ENCODE measurements around the gene TFEB.

Gene TFEB

GRCh38 chr6:41672016-41672415 is 63.4 kb downstream of the TFEB start:
- H2AK5ac ChIP-seq (ENCODE audit: low read length) = no peak overlapping the region
- no CpG with 5 or more reads among the region's 7 CpGs for whole genome bisulfite sequencing (ENCODE audit: extremely low coverage, insufficient coverage, low lambda C conversion rate)

GRCh38 chr6:41671376-41671775 is 64.0 kb downstream of the TFEB start:
- Histone ChIP-seq H3K4me1 (ENCODE audit: control insufficient read depth, low read depth, low read length) (no peaks in the 10 kb centered on the region), H3K27ac (ENCODE audit: low read depth, low read length) (no peak overlapping the region), H4K5ac (ENCODE audit: low read length) (no peak overlapping the region), H2BK5ac (ENCODE audit: low read length) (no peak overlapping the region), H3K23ac (ENCODE audit: low read length) (peak overlapping the region; percentile 33), H3K56ac (ENCODE audit: low read length) (peak overlapping the region; percentile 34), H3K18ac (ENCODE audit: low read length) (no peak overlapping the region), H4K8ac (ENCODE audit: low read depth, low read length) (no peak overlapping the region), H3K9ac (ENCODE audit: low read length) (no peak overlapping the region), H3K36me3 (ENCODE audit: control insufficient read depth, insufficient read depth, low read length) (no peaks in the 10 kb centered on the region), H3K4me2 (ENCODE audit: low read length) (no peak overlapping the region), H3K79me1 (ENCODE audit: low read length) (no peaks in the 10 kb centered on the region), H2BK120ac (ENCODE audit: low read depth, low read length) (no peak overlapping the region), H2BK15ac (replicated peaks; ENCODE audit: low read depth) (no peak overlapping the region), H3K4me3 (ENCODE audit: low read length) (no peak overlapping the region), H3K27me3 (ENCODE audit: insufficient read depth, low read length, poor library complexity) (no peaks in the 10 kb centered on the region), H2AK5ac (ENCODE audit: low read length) (no peak overlapping the region), H3K79me2 (ENCODE audit: control insufficient read depth, insufficient read depth, low read length) (no peaks in the 10 kb centered on the region), H3K4ac (ENCODE audit: low read depth, low read length) (no peak overlapping the region)
- no CpG with 5 or more reads among the region's 5 CpGs for WGBS (ENCODE audit: extremely low coverage, insufficient coverage, low lambda C conversion rate)
- DNase-seq = no peak

More at GRCh38 chr6:41672016-41672415, 63.4 kb downstream of the TFEB start:
- Histone ChIP-seq H3K4me1 (ENCODE audit: control insufficient read depth, low read depth, low read length) (no peaks in the 10 kb centered on the region), H3K23ac (ENCODE audit: low read length) (no peak overlapping the region), H3K36me3 (ENCODE audit: control insufficient read depth, insufficient read depth, low read length) (no peaks in the 10 kb centered on the region), H3K9ac (ENCODE audit: low read length) (no peak overlapping the region), H3K4ac (ENCODE audit: low read depth, low read length) (no peak overlapping the region), H3K4me3 (ENCODE audit: low read length) (no peak overlapping the region), H2BK120ac (ENCODE audit: low read depth, low read length) (no peak overlapping the region), H4K5ac (ENCODE audit: low read length) (no peak overlapping the region), H3K56ac (ENCODE audit: low read length) (no peak overlapping the region), H3K27ac (ENCODE audit: low read depth, low read length) (no peak overlapping the region), H3K18ac (ENCODE audit: low read length) (no peak overlapping the region), H2BK5ac (ENCODE audit: low read length) (no peak overlapping the region), H3K79me1 (ENCODE audit: low read length) (no peaks in the 10 kb centered on the region), H2BK15ac (replicated peaks; ENCODE audit: low read depth) (no peak overlapping the region), H3K4me2 (ENCODE audit: low read length) (no peak overlapping the region), H3K79me2 (ENCODE audit: control insufficient read depth, insufficient read depth, low read length) (no peaks in the 10 kb centered on the region), H3K27me3 (ENCODE audit: insufficient read depth, low read length, poor library complexity) (no peaks in the 10 kb centered on the region), H4K8ac (ENCODE audit: low read depth, low read length) (no peak overlapping the region)
- no peak for DNase-seq

GRCh38 chr6:41670703-41671360 is 64.6 kb downstream of the TFEB start:
- Histone ChIP-seq H3K36me3 (ENCODE audit: control insufficient read depth, insufficient read depth, low read length) (no peaks in the 10 kb centered on the region), H3K4me3 (ENCODE audit: low read length) (no peak overlapping the region), H3K23ac (ENCODE audit: low read length) (no peak overlapping the region), H2BK120ac (ENCODE audit: low read depth, low read length) (no peak overlapping the region), H2AK5ac (ENCODE audit: low read length) (no peak overlapping the region), H4K5ac (ENCODE audit: low read length) (no peak overlapping the region), H2BK15ac (replicated peaks; ENCODE audit: low read depth) (no peak overlapping the region), H3K4me2 (ENCODE audit: low read length) (no peak overlapping the region), H3K18ac (ENCODE audit: low read length) (no peak overlapping the region), H3K56ac (ENCODE audit: low read length) (no peak overlapping the region), H3K9ac (ENCODE audit: low read length) (no peak overlapping the region), H2BK5ac (ENCODE audit: low read length) (no peak overlapping the region), H3K27ac (ENCODE audit: low read depth, low read length) (no peak overlapping the region), H3K4me1 (ENCODE audit: control insufficient read depth, low read depth, low read length) (no peaks in the 10 kb centered on the region), H3K4ac (ENCODE audit: low read depth, low read length) (no peak overlapping the region), H3K79me2 (ENCODE audit: control insufficient read depth, insufficient read depth, low read length) (no peaks in the 10 kb centered on the region), H3K79me1 (ENCODE audit: low read length) (no peaks in the 10 kb centered on the region), H3K27me3 (ENCODE audit: insufficient read depth, low read length, poor library complexity) (no peaks in the 10 kb centered on the region), H4K8ac (ENCODE audit: low read depth, low read length) (no peak overlapping the region)
- no CpG with 5 or more reads among the region's 9 CpGs for WGBS (ENCODE audit: extremely low coverage, insufficient coverage, low lambda C conversion rate)
- DNase-seq = no peak

- no peak overlapping the region for H4K5ac ChIP-seq (ENCODE audit: low read length)
- H2BK5ac ChIP-seq (ENCODE audit: low read length) = no peak overlapping the region
- H3K79me1 ChIP-seq (ENCODE audit: low read length) = no peaks in the 10 kb centered on the region
- H3K4me2 ChIP-seq (ENCODE audit: low read length) = no peak overlapping the region
- no peak overlapping the region for H3K56ac ChIP-seq (ENCODE audit: low read length)
- no peak overlapping the region for H3K4ac ChIP-seq (ENCODE audit: low read depth, low read length)
- H3K23ac ChIP-seq (ENCODE audit: low read length) = no peak overlapping the region
- no peak overlapping the region for H3K4me3 ChIP-seq (ENCODE audit: low read length)
- no peak overlapping the region for H3K9ac ChIP-seq (ENCODE audit: low read length)
- H3K18ac ChIP-seq (ENCODE audit: low read length) = no peak overlapping the region
- WGBS (ENCODE audit: extremely low coverage, insufficient coverage, low lambda C conversion rate) = no CpG with 5 or more reads among the region's 2 CpGs
- H4K8ac ChIP-seq (ENCODE audit: low read depth, low read length) = no peak overlapping the region
- H2BK15ac ChIP-seq (replicated peaks; ENCODE audit: low read depth) = no peak overlapping the region
- no peaks in the 10 kb centered on the region for H3K27me3 ChIP-seq (ENCODE audit: insufficient read depth, low read length, poor library complexity)
- H3K79me2 ChIP-seq (ENCODE audit: control insufficient read depth, insufficient read depth, low read length) = no peaks in the 10 kb centered on the region
- H3K36me3 ChIP-seq (ENCODE audit: control insufficient read depth, insufficient read depth, low read length) = no peaks in the 10 kb centered on the region
- no peak overlapping the region for H2AK5ac ChIP-seq (ENCODE audit: low read length)
- H3K4me1 ChIP-seq (ENCODE audit: control insufficient read depth, low read depth, low read length) = no peaks in the 10 kb centered on the region
- no peak overlapping the region for H2BK120ac ChIP-seq (ENCODE audit: low read depth, low read length)
- DNase-seq = no peak
- H3K27ac ChIP-seq (ENCODE audit: low read depth, low read length) = no peak overlapping the region
Observed at GRCh38 chr6:41668968-41669367, 66.4 kb downstream of the TFEB start.

GRCh38 chr6:41667195-41667594 is 68.2 kb downstream of the TFEB start:
- no CpG with 5 or more reads among the region's 1 CpG for WGBS (ENCODE audit: extremely low coverage, insufficient coverage, low lambda C conversion rate)
- no peaks in the 10 kb centered on the region for H3K79me2 ChIP-seq (ENCODE audit: control insufficient read depth, insufficient read depth, low read length)
- H3K27ac ChIP-seq (ENCODE audit: low read depth, low read length) = no peak overlapping the region
- H2AK5ac ChIP-seq (ENCODE audit: low read length) = no peak overlapping the region
- H3K79me1 ChIP-seq (ENCODE audit: low read length) = no peaks in the 10 kb centered on the region
- H3K4ac ChIP-seq (ENCODE audit: low read depth, low read length) = no peak overlapping the region
- no peak overlapping the region for H3K23ac ChIP-seq (ENCODE audit: low read length)
- H3K9ac ChIP-seq (ENCODE audit: low read length) = no peak overlapping the region
- no peak overlapping the region for H3K4me3 ChIP-seq (ENCODE audit: low read length)
- H3K36me3 ChIP-seq (ENCODE audit: control insufficient read depth, insufficient read depth, low read length) = no peaks in the 10 kb centered on the region
- H3K4me2 ChIP-seq (ENCODE audit: low read length) = no peak overlapping the region
- H2BK120ac ChIP-seq (ENCODE audit: low read depth, low read length) = no peak overlapping the region
- H4K5ac ChIP-seq (ENCODE audit: low read length) = no peak overlapping the region
- no peak overlapping the region for H3K56ac ChIP-seq (ENCODE audit: low read length)
- H4K8ac ChIP-seq (ENCODE audit: low read depth, low read length) = no peak overlapping the region
- no peak overlapping the region for H3K18ac ChIP-seq (ENCODE audit: low read length)
- DNase-seq = no peak
- H3K27me3 ChIP-seq (ENCODE audit: insufficient read depth, low read length, poor library complexity) = no peaks in the 10 kb centered on the region
- H2BK15ac ChIP-seq (replicated peaks; ENCODE audit: low read depth) = no peak overlapping the region
- no peak overlapping the region for H2BK5ac ChIP-seq (ENCODE audit: low read length)
- H3K4me1 ChIP-seq (ENCODE audit: control insufficient read depth, low read depth, low read length) = no peaks in the 10 kb centered on the region

- no peaks in the 10 kb centered on the region for H3K36me3 ChIP-seq (ENCODE audit: control insufficient read depth, insufficient read depth, low read length)
- no peaks in the 10 kb centered on the region for H3K79me1 ChIP-seq (ENCODE audit: low read length)
- no peak overlapping the region for H4K5ac ChIP-seq (ENCODE audit: low read length)
- no CpG with 5 or more reads among the region's 5 CpGs for WGBS (ENCODE audit: extremely low coverage, insufficient coverage, low lambda C conversion rate)
- H3K79me2 ChIP-seq (ENCODE audit: control insufficient read depth, insufficient read depth, low read length) = no peaks in the 10 kb centered on the region
- no peak overlapping the region for H3K56ac ChIP-seq (ENCODE audit: low read length)
- H3K4me3 ChIP-seq (ENCODE audit: low read length) = no peak overlapping the region
- H2BK15ac ChIP-seq (replicated peaks; ENCODE audit: low read depth) = no peak overlapping the region
- no peak overlapping the region for H2BK5ac ChIP-seq (ENCODE audit: low read length)
- DNase-seq = no peak
- H3K18ac ChIP-seq (ENCODE audit: low read length) = no peak overlapping the region
- H3K4me2 ChIP-seq (ENCODE audit: low read length) = no peak overlapping the region
- H3K4me1 ChIP-seq (ENCODE audit: control insufficient read depth, low read depth, low read length) = no peaks in the 10 kb centered on the region
- H3K4ac ChIP-seq (ENCODE audit: low read depth, low read length) = no peak overlapping the region
- H3K9ac ChIP-seq (ENCODE audit: low read length) = no peak overlapping the region
- no peak overlapping the region for H2AK5ac ChIP-seq (ENCODE audit: low read length)
- no peak overlapping the region for H2BK120ac ChIP-seq (ENCODE audit: low read depth, low read length)
- no peak overlapping the region for H3K27ac ChIP-seq (ENCODE audit: low read depth, low read length)
- H3K27me3 ChIP-seq (ENCODE audit: insufficient read depth, low read length, poor library complexity) = no peaks in the 10 kb centered on the region
- H3K23ac ChIP-seq (ENCODE audit: low read length) = no peak overlapping the region
- H4K8ac ChIP-seq (ENCODE audit: low read depth, low read length) = no peak overlapping the region
Observed at GRCh38 chr6:41664271-41664670, 71.1 kb downstream of the TFEB start.

All from mesendoderm (in vitro differentiated cells).